Endodermal cell (in vitro differentiated cells): Measurements from ENCODE around the gene FRMPD4. TPM values are rescaled to one million over a fixed set of nuclear protein-coding genes. Genes with fewer than 3 reads are reported as not detected.

Source experiments
- DNase-seq: peaks from one replicate; pipeline ENCODE4 v3.0.0-alpha.2; 2017
- H3K27ac ChIP-seq: 2 replicates; pipeline ENCODE4 v1.5.1; 2013; ENCODE audit warnings: mild to moderate bottlenecking, low read depth, low read length, moderate library complexity
- H3K27me3 ChIP-seq: 2 replicates; pipeline ENCODE4 v1.6.1; 2013; ENCODE audit warnings: mild to moderate bottlenecking, low read length, moderate library complexity; ENCODE audit not compliant: insufficient read depth, control insufficient read depth, poor library complexity, severe bottlenecking
- H3K36me3 ChIP-seq: 2 replicates; pipeline ENCODE4 v1.7.0; 2013; ENCODE audit warnings: mild to moderate bottlenecking, low read length, moderate library complexity; ENCODE audit not compliant: control insufficient read depth, insufficient read depth
- H3K4me1 ChIP-seq: one replicate; pipeline ENCODE4 v1.7.0; 2013; ENCODE audit warnings: low read length; ENCODE audit not compliant: control insufficient read depth, insufficient read depth
- H3K4me3 ChIP-seq: 2 replicates; pipeline ENCODE4 v1.5.1; 2013; ENCODE audit warnings: mild to moderate bottlenecking, low read length, moderate library complexity
- H3K9ac ChIP-seq: 2 replicates; pipeline ENCODE4 v1.6.1; 2013; ENCODE audit warnings: mild to moderate bottlenecking, low read length, moderate library complexity; ENCODE audit not compliant: poor library complexity, severe bottlenecking; ENCODE audit errors: extremely low read depth
- H3K9me3 ChIP-seq: 2 replicates; pipeline ENCODE4 v1.6.1; 2013; ENCODE audit warnings: mild to moderate bottlenecking, low read length, moderate library complexity; ENCODE audit not compliant: control insufficient read depth
- H3K27ac Mint-ChIP-seq: 2 replicates; pipeline ENCODE4 v1.8.0; 2020; ENCODE audit warnings: mixed read lengths
- H3K27me3 Mint-ChIP-seq: 2 replicates; pipeline ENCODE4 v1.8.0; 2021; ENCODE audit warnings: mild to moderate bottlenecking, mixed read lengths; ENCODE audit not compliant: insufficient read depth
- H3K36me3 Mint-ChIP-seq: 2 replicates; pipeline ENCODE4 v1.8.0; 2020; ENCODE audit warnings: low read depth, mixed read lengths
- H3K4me1 Mint-ChIP-seq: 2 replicates; pipeline ENCODE4 v1.8.0; 2020; ENCODE audit warnings: mixed read lengths
- H3K4me3 Mint-ChIP-seq: 2 replicates; pipeline ENCODE4 v1.8.0; 2020; ENCODE audit warnings: mild to moderate bottlenecking, moderate library complexity, mixed read lengths
- H3K9me3 Mint-ChIP-seq: 2 replicates; pipeline ENCODE4 v1.8.0; 2020; ENCODE audit warnings: mild to moderate bottlenecking, mixed read lengths
- WGBS, 2 experiments: methylation state at CpG; one replicate each; pipeline versions ENCODE4 v1.1.5 to v1.1.7; 2013; ENCODE audit warnings: missing lambda C conversion rate in 2 of 2, mixed read lengths in 1 of 2; ENCODE audit not compliant: insufficient coverage in 1 of 2, insufficient read length in 1 of 2; 5-methylcytosine and 5-hydroxymethylcytosine counted together
- total RNA-seq, 2 donors: library from RNA; stranded (reverse); fragmentation: NEBNext Ultra II Directional in 1 of 2; extraction: Animal tissue kit (Norgen Biotek cat#: 25700) in 1 of 2; gene quantifications; 2 replicates in 1 of 2; 3 replicates in 1 of 2; pipeline ENCODE4 v1.2.1, GENCODE V29; 2021
- TF ChIP-seq, protein P1 (sequence below): fragments of 200-600 bp; sonication (generic); conservative IDR thresholded peaks from 2 replicates; pipeline ENCODE4 v1.5.0; 2021; ENCODE audit warnings: antibody characterized with exemption, mild to moderate bottlenecking

FRMPD4 gene
- total RNA-seq, 2 donors from 2014 or later: 0.09 to 0.81 TPM

GRCh38 chrX:12421918-12422317, 283.6 kb downstream of the FRMPD4 start:
- Mint-ChIP-seq H3K4me3 (no peak overlapping the region), H3K4me1 (peaks cover 3% of the 10 kb centered on the region), H3K36me3 (no peaks in the 10 kb centered on the region), H3K27me3 (no peaks in the 10 kb centered on the region), H3K9me3 (no peaks in the 10 kb centered on the region), H3K27ac (no peak overlapping the region)
- H3K36me3 ChIP-seq: no peaks in the 10 kb centered on the region
- no peak overlapping the region for H3K27ac ChIP-seq
- TF ChIP-seq, protein P1, sequence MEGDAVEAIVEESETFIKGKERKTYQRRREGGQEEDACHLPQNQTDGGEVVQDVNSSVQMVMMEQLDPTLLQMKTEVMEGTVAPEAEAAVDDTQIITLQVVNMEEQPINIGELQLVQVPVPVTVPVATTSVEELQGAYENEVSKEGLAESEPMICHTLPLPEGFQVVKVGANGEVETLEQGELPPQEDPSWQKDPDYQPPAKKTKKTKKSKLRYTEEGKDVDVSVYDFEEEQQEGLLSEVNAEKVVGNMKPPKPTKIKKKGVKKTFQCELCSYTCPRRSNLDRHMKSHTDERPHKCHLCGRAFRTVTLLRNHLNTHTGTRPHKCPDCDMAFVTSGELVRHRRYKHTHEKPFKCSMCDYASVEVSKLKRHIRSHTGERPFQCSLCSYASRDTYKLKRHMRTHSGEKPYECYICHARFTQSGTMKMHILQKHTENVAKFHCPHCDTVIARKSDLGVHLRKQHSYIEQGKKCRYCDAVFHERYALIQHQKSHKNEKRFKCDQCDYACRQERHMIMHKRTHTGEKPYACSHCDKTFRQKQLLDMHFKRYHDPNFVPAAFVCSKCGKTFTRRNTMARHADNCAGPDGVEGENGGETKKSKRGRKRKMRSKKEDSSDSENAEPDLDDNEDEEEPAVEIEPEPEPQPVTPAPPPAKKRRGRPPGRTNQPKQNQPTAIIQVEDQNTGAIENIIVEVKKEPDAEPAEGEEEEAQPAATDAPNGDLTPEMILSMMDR: no peak
- no peaks in the 10 kb centered on the region for H3K27me3 ChIP-seq
- H3K4me1 ChIP-seq: no peaks in the 10 kb centered on the region
- H3K9ac ChIP-seq: no peak overlapping the region
- no peak overlapping the region for H3K4me3 ChIP-seq
- WGBS, 2 experiments: 89% methylated on average over 5 of the region's 5 CpGs; no CpG with 5 or more reads in 1 of the 2 experiments
- no peak for DNase-seq
- H3K9me3 ChIP-seq: no peaks in the 10 kb centered on the region

- H3K9me3 ChIP-seq: no peaks in the 10 kb centered on the region
- H3K27me3 ChIP-seq: no peaks in the 10 kb centered on the region
- no peak overlapping the region for H3K9ac ChIP-seq
- no peak overlapping the region for H3K4me3 ChIP-seq
- DNase-seq: no peak
- peaks cover 2% of the 10 kb centered on the region for H3K9me3 Mint-ChIP-seq
- H3K27ac Mint-ChIP-seq: no peak overlapping the region
- H3K27me3 Mint-ChIP-seq: no peaks in the 10 kb centered on the region
- peaks cover 3% of the 10 kb centered on the region for H3K4me1 Mint-ChIP-seq
- no peak overlapping the region for H3K4me3 Mint-ChIP-seq
- H3K36me3 ChIP-seq: no peaks in the 10 kb centered on the region
- TF ChIP-seq, protein P1: no peak
- H3K27ac ChIP-seq: no peak overlapping the region
- H3K36me3 Mint-ChIP-seq: no peaks in the 10 kb centered on the region
- no peaks in the 10 kb centered on the region for H3K4me1 ChIP-seq
- 79% methylated on average over 1 of the region's 1 CpG; no CpG with 5 or more reads in 1 of the 2 experiments for WGBS, 2 experiments
These were observed 285.1 kb downstream of the FRMPD4 start for GRCh38 chrX:12423346-12423745.

- Histone ChIP-seq H3K27ac (no peak overlapping the region), H3K4me3 (no peak overlapping the region), H3K9ac (no peak overlapping the region), H3K36me3 (no peaks in the 10 kb centered on the region), H3K9me3 (no peaks in the 10 kb centered on the region), H3K4me1 (no peaks in the 10 kb centered on the region), H3K27me3 (no peaks in the 10 kb centered on the region)
- DNase-seq: no peak
- Mint-ChIP-seq H3K27ac (no peak overlapping the region), H3K4me3 (no peak overlapping the region), H3K27me3 (no peaks in the 10 kb centered on the region), H3K9me3 (peaks cover 2% of the 10 kb centered on the region), H3K36me3 (no peaks in the 10 kb centered on the region), H3K4me1 (peaks cover 3% of the 10 kb centered on the region)
- WGBS, 2 experiments: 96% methylated on average over 4 of the region's 4 CpGs; no CpG with 5 or more reads in 1 of the 2 experiments
- TF ChIP-seq, protein P1: no peak
These were observed 287.2 kb downstream of the FRMPD4 start for GRCh38 chrX:12425496-12425895.
